ENCODE measurements around the gene SIPA1L2. TPM values are rescaled to one million over a fixed set of nuclear protein-coding genes. Genes with fewer than 3 reads are reported as not detected.

SIPA1L2 gene
- total and polyA plus RNA-seq, 10 donors = 1.1 to 67.7 (median 27.7) TPM

- intact Hi-C loops (cut with DNase I; ENCODE audit: low total_unique reads) = loop anchor here (10.0 kb wide), 2 partner anchors 325 to 545 kb away; partner anchors contain the start of gene NTPCR
- TF ChIP-seq CTCF (IDR thresholded peaks at IDR 0.05 in 8 of 11, conservative IDR thresholded peaks at IDR 0.05 in 3 of 11) (no peak), POLR2A (IDR thresholded peaks at IDR 0.05) (no peak), POLR2AphosphoS5 (IDR thresholded peaks at IDR 0.05) (peak in 2 of 3 donors; percentile 17 to 53)
- Histone ChIP-seq H3K27me3 (replicated peaks in 1 of 7) (peaks cover 0 to 56% (median 10%) of the 10 kb centered on the region in 7 donors), H3K9me3 (no peaks in the 10 kb centered on the region), H3K36me3 (no peaks in the 10 kb centered on the region), H3K4me1 (peaks cover 5 to 75% (median 34%) of the 10 kb centered on the region in 6 donors), H3K4me3 (peak overlapping the region; percentile 65 to 90 (median 79)), H3K27ac (peak overlapping the region in 7 of 8 donors; percentile 58 to 87 (median 84))
- peak; percentile 87 for DNase-seq
- WGBS, 5 donors = 0 to 4% (median 1%) methylated on average over 42 to 96 of the region's 96 CpGs
Observed at GRCh38 chr1:232629250-232630046, 485 bp downstream of the SIPA1L2 start.

GRCh38 chr1:232628335-232629249 lies 1.3 kb downstream of the SIPA1L2 start:
- peaks cover 5 to 75% (median 37%) of the 10 kb centered on the region in 6 donors for H3K4me1 ChIP-seq
- 23 to 24% (median 24%) methylated on average over 13 of the region's 13 CpGs for WGBS, 5 donors
- no peak for TF ChIP-seq POLR2AphosphoS5 (IDR thresholded peaks at IDR 0.05)
- TF ChIP-seq POLR2A (IDR thresholded peaks at IDR 0.05) = no peak
- TF ChIP-seq CTCF (IDR thresholded peaks at IDR 0.05 in 8 of 11, conservative IDR thresholded peaks at IDR 0.05 in 3 of 11) = peak in 6 of 11 experiments; percentile 16 to 40 (median 18)
- peaks cover 0 to 56% (median 10%) of the 10 kb centered on the region in 7 donors for H3K27me3 ChIP-seq (replicated peaks in 1 of 7)
- H3K27ac ChIP-seq = peak overlapping the region in 7 of 8 donors; percentile 58 to 87 (median 84)
- H3K9me3 ChIP-seq = no peaks in the 10 kb centered on the region
- no peaks in the 10 kb centered on the region for H3K36me3 ChIP-seq
- intact Hi-C loops (cut with DNase I; ENCODE audit: low total_unique reads) = no loop called here
- no peak for DNase-seq
- peak overlapping the region; percentile 65 to 90 (median 79) for H3K4me3 ChIP-seq

- Histone ChIP-seq H3K36me3 (no peaks in the 10 kb centered on the region), H3K4me1 (peaks cover 5 to 83% (median 41%) of the 10 kb centered on the region in 6 donors), H3K4me3 (peak overlapping the region in 7 of 8 donors; percentile 65 to 90 (median 80)), H3K27ac (peak overlapping the region in 6 of 8 donors; percentile 15 to 87 (median 62)), H3K27me3 (replicated peaks in 1 of 7) (peaks cover 0 to 56% (median 10%) of the 10 kb centered on the region in 7 donors), H3K9me3 (no peaks in the 10 kb centered on the region)
- 51 to 66% (median 59%) methylated on average over 4 of the region's 4 CpGs for WGBS, 5 donors
- TF ChIP-seq CTCF (IDR thresholded peaks at IDR 0.05 in 8 of 11, conservative IDR thresholded peaks at IDR 0.05 in 3 of 11) = peak in 9 of 11 experiments; percentile 22 to 59 (median 39)
- TF ChIP-seq POLR2AphosphoS5 (IDR thresholded peaks at IDR 0.05) = no peak
- intact Hi-C loops (cut with DNase I; ENCODE audit: low total_unique reads) = no loop called here
- no peak for DNase-seq
Observed at GRCh38 chr1:232627645-232628334, 2.1 kb downstream of the SIPA1L2 start.

Measured in spleen (tissue), 11 donors.